Measurements from ENCODE around the gene PIGS. TPM values are rescaled to one million over a fixed set of nuclear protein-coding genes. Genes with fewer than 3 reads are reported as not detected.

Gene PIGS
- total and polyA plus RNA-seq, 2 of the 13 experiments (the other 11 are each of a cell fraction or from before 2014, with no cell fraction given) = 31.7 to 42.6 TPM

DNA sequence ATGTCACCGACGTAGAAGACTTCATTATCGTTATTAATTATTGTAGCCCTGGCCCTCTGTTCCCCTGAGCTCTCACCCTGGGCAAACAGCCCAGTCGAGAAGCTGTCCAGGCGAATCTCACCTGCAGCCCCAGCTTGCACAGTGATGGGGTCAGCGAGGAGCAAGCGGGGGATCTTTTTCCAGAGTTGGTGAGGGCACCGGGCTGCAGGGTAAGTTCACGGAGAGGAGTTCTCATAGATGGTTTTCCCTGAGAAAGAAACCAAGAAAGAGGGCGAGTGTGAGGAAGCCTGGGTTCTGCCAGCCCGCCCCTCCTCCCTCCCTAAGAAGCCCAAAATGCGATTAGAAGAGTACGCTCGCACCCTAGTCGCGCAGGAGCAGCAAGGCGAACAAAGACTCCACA, 27.1 kb upstream of the PIGS start (continued):
- 0 out of 2 replicates have a peak, but pooled peaks have one; percentile 14 for TF ChIP-seq ISX (CRISPR knock-in tag; conservative IDR thresholded peaks at IDR 0.05)
- TF ChIP-seq CREM (IDR thresholded peaks at IDR 0.05) = 0 out of 2 replicates have a peak, but pooled peaks have one; percentile 11
- no peak for TF ChIP-seq CREM (CRISPR knock-in tag; IDR thresholded peaks at IDR 0.05)
- no peak for TF ChIP-seq ZBTB34 (CRISPR knock-in tag; IDR thresholded peaks at IDR 0.05)
- TF ChIP-seq, protein P1, sequence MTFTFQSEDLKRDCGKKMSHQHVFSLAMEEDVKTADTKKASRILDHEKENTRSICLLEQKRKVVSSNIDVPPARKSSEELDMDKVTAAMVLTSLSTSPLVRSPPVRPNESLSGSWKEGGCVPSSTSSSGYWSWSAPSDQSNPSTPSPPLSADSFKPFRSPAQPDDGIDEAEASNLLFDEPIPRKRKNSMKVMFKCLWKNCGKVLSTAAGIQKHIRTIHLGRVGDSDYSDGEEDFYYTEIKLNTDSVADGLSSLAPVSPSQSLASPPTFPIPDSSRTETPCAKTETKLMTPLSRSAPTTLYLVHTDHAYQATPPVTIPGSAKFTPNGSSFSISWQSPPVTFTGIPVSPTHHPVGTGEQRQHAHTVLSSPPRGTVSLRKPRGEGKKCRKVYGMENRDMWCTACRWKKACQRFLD (CRISPR knock-in tag; IDR thresholded peaks at IDR 0.05; ENCODE audit: borderline replicate concordance) = no peak; the same call in 1 of the 2 replicates
- TF ChIP-seq KDM5A (IDR thresholded peaks at IDR 0.05; ENCODE audit: borderline replicate concordance, low read length) = no peak
- TF ChIP-seq ARNT (IDR thresholded peaks at IDR 0.05) = no peak
- TF ChIP-seq SMARCC2 (IDR thresholded peaks at IDR 0.05) = no peak
- TF ChIP-seq IRF9 (CRISPR knock-in tag; IDR thresholded peaks at IDR 0.05; ENCODE audit: borderline replicate concordance) = no peak
